ENCODE measurements around the gene ARSG.

ARSG gene

GRCh38 chr17:68439656-68440290 is 148.5 kb downstream of the ARSG start:
- TF ChIP-seq, protein P1, sequence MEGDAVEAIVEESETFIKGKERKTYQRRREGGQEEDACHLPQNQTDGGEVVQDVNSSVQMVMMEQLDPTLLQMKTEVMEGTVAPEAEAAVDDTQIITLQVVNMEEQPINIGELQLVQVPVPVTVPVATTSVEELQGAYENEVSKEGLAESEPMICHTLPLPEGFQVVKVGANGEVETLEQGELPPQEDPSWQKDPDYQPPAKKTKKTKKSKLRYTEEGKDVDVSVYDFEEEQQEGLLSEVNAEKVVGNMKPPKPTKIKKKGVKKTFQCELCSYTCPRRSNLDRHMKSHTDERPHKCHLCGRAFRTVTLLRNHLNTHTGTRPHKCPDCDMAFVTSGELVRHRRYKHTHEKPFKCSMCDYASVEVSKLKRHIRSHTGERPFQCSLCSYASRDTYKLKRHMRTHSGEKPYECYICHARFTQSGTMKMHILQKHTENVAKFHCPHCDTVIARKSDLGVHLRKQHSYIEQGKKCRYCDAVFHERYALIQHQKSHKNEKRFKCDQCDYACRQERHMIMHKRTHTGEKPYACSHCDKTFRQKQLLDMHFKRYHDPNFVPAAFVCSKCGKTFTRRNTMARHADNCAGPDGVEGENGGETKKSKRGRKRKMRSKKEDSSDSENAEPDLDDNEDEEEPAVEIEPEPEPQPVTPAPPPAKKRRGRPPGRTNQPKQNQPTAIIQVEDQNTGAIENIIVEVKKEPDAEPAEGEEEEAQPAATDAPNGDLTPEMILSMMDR (IDR thresholded peaks at IDR 0.05; ENCODE audit: insufficient read depth, low read depth, low read length, missing control alignments) = no peak
- H3K4me3 ChIP-seq (ENCODE audit: low read depth, low read length) = no peak overlapping the region
- DNase-seq (ENCODE audit: low read depth) = peak; percentile 57

GRCh38 chr17:68440526-68440925 is 149.2 kb downstream of the ARSG start:
- no peak overlapping the region for H3K4me3 ChIP-seq (ENCODE audit: low read depth, low read length)
- TF ChIP-seq, protein P1 (IDR thresholded peaks at IDR 0.05; ENCODE audit: insufficient read depth, low read depth, low read length, missing control alignments) = no peak
- no peak for DNase-seq (ENCODE audit: low read depth)

GRCh38 chr17:68441070-68441770 is 149.9 kb downstream of the ARSG start:
- TF ChIP-seq, protein P1 (IDR thresholded peaks at IDR 0.05; ENCODE audit: insufficient read depth, low read depth, low read length, missing control alignments) = no peak
- H3K4me3 ChIP-seq (ENCODE audit: low read depth, low read length) = no peak overlapping the region
- no peak for DNase-seq (ENCODE audit: low read depth)

- H3K4me3 ChIP-seq (ENCODE audit: low read depth, low read length) = no peak overlapping the region
- TF ChIP-seq, protein P1 (IDR thresholded peaks at IDR 0.05; ENCODE audit: insufficient read depth, low read depth, low read length, missing control alignments) = no peak
- DNase-seq (ENCODE audit: low read depth) = no peak
Measured at GRCh38 chr17:68443972-68444464, 152.7 kb downstream of the ARSG start.

DNA sequence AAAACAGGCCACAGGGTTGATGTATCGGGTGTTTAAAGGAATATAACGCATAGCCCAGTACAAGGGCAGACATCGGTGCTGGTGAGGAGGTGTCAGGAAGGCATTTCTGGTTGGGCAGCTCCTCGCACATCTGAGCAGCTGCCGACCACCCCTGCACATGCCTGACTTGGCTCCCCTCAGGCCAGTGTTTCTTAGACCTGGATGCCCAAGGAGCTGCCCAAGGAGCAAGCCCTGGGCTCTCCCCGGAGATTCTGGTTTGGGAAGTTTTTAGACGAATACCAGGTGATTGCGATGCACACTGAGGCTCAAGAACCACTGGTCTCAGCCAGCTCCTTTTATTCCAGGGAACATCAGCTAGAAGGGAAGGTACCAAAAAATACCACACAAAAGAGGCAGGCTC is 154.4 kb downstream of the ARSG start:
- DNase-seq (ENCODE audit: low read depth) = no peak
- TF ChIP-seq, protein P1 (IDR thresholded peaks at IDR 0.05; ENCODE audit: insufficient read depth, low read depth, low read length, missing control alignments) = no peak
- H3K4me3 ChIP-seq (ENCODE audit: low read depth, low read length) = no peak overlapping the region

DNA sequence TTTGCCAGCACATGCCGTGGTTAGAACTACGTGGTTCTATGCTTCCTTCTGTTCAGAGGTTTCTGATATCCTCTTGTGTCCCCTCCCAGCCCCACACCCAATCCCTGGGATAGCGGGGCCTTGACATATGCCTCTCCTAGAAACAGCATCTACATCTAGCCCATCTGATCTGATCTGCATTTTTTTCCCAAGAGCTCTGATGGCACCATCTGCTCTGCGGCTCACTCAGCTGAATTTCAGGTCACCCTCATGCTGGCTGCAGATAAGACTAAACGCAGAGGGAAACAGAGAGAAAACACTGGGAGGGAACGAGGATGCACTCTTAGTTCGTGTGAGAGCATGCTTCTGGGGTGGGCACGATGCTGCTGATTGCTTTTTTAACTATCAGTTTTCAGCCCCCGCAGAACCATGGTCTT is 155.3 kb downstream of the ARSG start:
- TF ChIP-seq, protein P1 (IDR thresholded peaks at IDR 0.05; ENCODE audit: insufficient read depth, low read depth, low read length, missing control alignments) = no peak
- DNase-seq (ENCODE audit: low read depth) = no peak
- no peak overlapping the region for H3K4me3 ChIP-seq (ENCODE audit: low read depth, low read length)
